Adrenal gland (tissue), 5 donors: Measurements from ENCODE around the gene DLG2.

Experiments used
- CTCF ChIP-seq, 6 experiments: fragments of 450-650 bp in 4 of 6; fragments of 200-600 bp in 2 of 6; sonication (generic) in 1 of 6; IDR thresholded peaks; 1 replicate in 5 of 6; 2 replicates in 1 of 6; pipeline versions ENCODE4 v1.5.1 to v1.8.0; 2016 to 2021; ENCODE audit warnings: antibody characterized with exemption in 6 of 6, mild to moderate bottlenecking in 2 of 6, moderate library complexity in 1 of 6
- POLR2A ChIP-seq, 2 donors: fragments of 450-650 bp; IDR thresholded peaks; one replicate each; pipeline ENCODE4 v1.6.1; 2017; ENCODE audit warnings: antibody characterized with exemption in 2 of 2, mild to moderate bottlenecking in 2 of 2, moderate library complexity in 1 of 2
- donor health status: DM: no; HTN: no; CAD: no.

GRCh38 chr11:85045716-85046115 is 581.4 kb downstream of the DLG2 start:
- TF ChIP-seq CTCF (IDR thresholded peaks at IDR 0.05) (no peak), POLR2A (IDR thresholded peaks at IDR 0.05) (no peak)
